ENCODE measurements around the gene CFAP53. TPM values are rescaled to one million over a fixed set of nuclear protein-coding genes. Genes with fewer than 3 reads are reported as not detected.
"Not testable (repeated sequence)": the region's sequence is repeated elsewhere in the genome, so short reads cannot be mapped to it uniquely, and the experiment has no call there.

Gene CFAP53
- total RNA-seq, 2 donors from 2014 or later = 0.35 TPM; not detected in 1

GRCh38 chr18:50262977-50263376, 3.3 kb downstream of the CFAP53 start:
- Histone ChIP-seq H3K27me3 (replicated peaks; ENCODE audit: insufficient read depth) (no peaks in the 10 kb centered on the region), H3K9me3 (no peaks in the 10 kb centered on the region), H3K27ac (no peak overlapping the region), H3K4me1 (ENCODE audit: control insufficient read depth in 1 of 2, low read depth in 2 of 2) (peaks cover 0 to 18% of the 10 kb centered on the region in 2 donors), H3K36me3 (no peaks in the 10 kb centered on the region), H3K4me3 (no peak overlapping the region)
- DNase-seq (ENCODE audit: low spot score) (no peak), ATAC-seq (ENCODE audit: insufficient number of reproducible peaks, low FRiP score, low read depth) (no peak)
- no peak for TF ChIP-seq CTCF (IDR thresholded peaks at IDR 0.05)

DNA sequence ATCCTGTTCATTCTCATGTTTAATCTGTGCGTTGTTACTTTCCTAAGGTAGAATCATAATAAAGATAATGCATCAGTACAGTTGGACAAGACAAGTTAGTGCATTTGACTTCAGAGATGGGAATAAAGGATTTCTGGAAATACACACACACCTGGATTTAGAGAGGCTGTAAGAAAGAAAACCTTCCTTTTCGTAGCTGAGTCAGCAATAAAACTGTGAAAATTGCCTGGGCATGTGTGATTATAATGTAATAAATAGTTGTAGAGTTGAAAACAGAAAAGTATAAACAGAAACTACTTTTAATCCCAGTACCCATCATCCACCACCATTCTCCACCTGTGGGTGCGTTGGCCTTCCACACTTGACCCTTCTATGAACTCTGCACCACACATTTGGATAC, 15.4 kb downstream of the CFAP53 start:
- no peak overlapping the region for H3K27ac ChIP-seq
- DNase-seq (ENCODE audit: low spot score) (no peak), ATAC-seq (ENCODE audit: insufficient number of reproducible peaks, low FRiP score, low read depth) (no peak)
- TF ChIP-seq CTCF (IDR thresholded peaks at IDR 0.05) = no peak
- H3K27me3 ChIP-seq (replicated peaks; ENCODE audit: insufficient read depth) = no peaks in the 10 kb centered on the region
- H3K4me1 ChIP-seq (ENCODE audit: control insufficient read depth in 1 of 2, low read depth in 2 of 2) = no peaks in the 10 kb centered on the region
- H3K36me3 ChIP-seq = no peaks in the 10 kb centered on the region
- H3K4me3 ChIP-seq = no peak overlapping the region
- H3K9me3 ChIP-seq = no peaks in the 10 kb centered on the region

DNA sequence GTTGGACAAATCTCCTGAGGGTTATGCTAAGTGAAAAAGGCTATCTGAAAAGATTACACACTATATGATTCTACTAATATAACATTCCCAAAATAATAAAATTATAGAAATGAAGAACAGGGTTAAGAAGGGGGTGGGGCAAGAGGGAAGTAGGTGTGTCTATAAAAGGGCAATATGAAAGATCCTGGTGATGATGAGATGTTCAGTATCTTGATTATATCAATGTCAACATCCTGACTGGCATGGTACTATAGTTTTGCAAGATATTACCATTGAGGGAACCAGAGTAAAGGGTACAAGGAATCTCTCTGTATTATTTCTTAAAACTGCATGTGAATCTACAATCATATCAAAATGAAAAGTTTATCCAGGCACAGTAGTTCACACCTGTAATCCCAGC, 16.7 kb downstream of the CFAP53 start:
- no peak for TF ChIP-seq CTCF (IDR thresholded peaks at IDR 0.05)
- Histone ChIP-seq H3K27ac (no peak overlapping the region), H3K27me3 (replicated peaks; ENCODE audit: insufficient read depth) (no peaks in the 10 kb centered on the region), H3K36me3 (no peaks in the 10 kb centered on the region), H3K9me3 (no peaks in the 10 kb centered on the region), H3K4me3 (no peak overlapping the region), H3K4me1 (ENCODE audit: control insufficient read depth in 1 of 2, low read depth in 2 of 2) (no peaks in the 10 kb centered on the region)
- ATAC-seq (ENCODE audit: insufficient number of reproducible peaks, low FRiP score, low read depth) (no peak), DNase-seq (ENCODE audit: low spot score) (no peak)

DNA sequence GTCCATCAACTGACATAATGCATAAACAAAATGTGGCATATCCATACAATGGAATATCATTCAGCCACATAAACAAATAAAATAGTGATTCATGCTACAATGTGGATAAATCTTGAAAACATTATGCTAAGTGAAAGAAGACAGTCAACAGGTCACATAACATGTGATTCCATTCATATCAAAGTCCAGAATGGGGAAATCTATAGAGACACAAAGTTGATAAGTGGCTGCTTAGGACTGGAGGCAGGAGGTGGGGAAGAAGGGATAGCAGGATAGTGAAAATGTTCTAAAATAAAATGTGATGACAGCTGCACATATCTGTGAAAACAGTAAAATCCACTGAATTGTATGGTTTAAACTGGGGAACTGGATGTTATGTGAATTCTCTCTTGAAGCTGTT, 18.7 kb downstream of the CFAP53 start:
- H3K9me3 ChIP-seq = no peaks in the 10 kb centered on the region
- no peak overlapping the region for H3K27ac ChIP-seq
- no peak for TF ChIP-seq CTCF (IDR thresholded peaks at IDR 0.05)
- no peaks in the 10 kb centered on the region for H3K36me3 ChIP-seq
- H3K4me1 ChIP-seq (ENCODE audit: control insufficient read depth in 1 of 2, low read depth in 2 of 2) = no peaks in the 10 kb centered on the region
- H3K27me3 ChIP-seq (replicated peaks; ENCODE audit: insufficient read depth) = no peaks in the 10 kb centered on the region
- DNase-seq (ENCODE audit: low spot score) (no peak), ATAC-seq (ENCODE audit: insufficient number of reproducible peaks, low FRiP score, low read depth) (no peak)
- H3K4me3 ChIP-seq = no peak overlapping the region

GRCh38 chr18:50241768-50242167, 24.5 kb downstream of the CFAP53 start:
- H3K27me3 ChIP-seq (replicated peaks; ENCODE audit: insufficient read depth); DNase-seq (ENCODE audit: low spot score); H3K9me3 ChIP-seq; H3K4me3 ChIP-seq; ATAC-seq (ENCODE audit: insufficient number of reproducible peaks, low FRiP score, low read depth); H3K27ac ChIP-seq; H3K36me3 ChIP-seq; H3K4me1 ChIP-seq (ENCODE audit: control insufficient read depth in 1 of 2, low read depth in 2 of 2): not testable (repeated sequence)

- ATAC-seq (ENCODE audit: insufficient number of reproducible peaks, low FRiP score, low read depth) = no peak
- no peaks in the 10 kb centered on the region for H3K4me1 ChIP-seq (ENCODE audit: control insufficient read depth in 1 of 2, low read depth in 2 of 2)
- DNase-seq (ENCODE audit: low spot score) = no peak
- TF ChIP-seq CTCF (IDR thresholded peaks at IDR 0.05) = no peak
- H3K27ac ChIP-seq = no peak overlapping the region
- H3K4me3 ChIP-seq = no peak overlapping the region
- no peaks in the 10 kb centered on the region for H3K36me3 ChIP-seq
- H3K27me3 ChIP-seq (replicated peaks; ENCODE audit: insufficient read depth) = no peaks in the 10 kb centered on the region
- no peaks in the 10 kb centered on the region for H3K9me3 ChIP-seq
Observed at GRCh38 chr18:50240080-50240563, 26.2 kb downstream of the CFAP53 start.

All from thoracic aorta (tissue), 2 donors.